ENCODE data around the gene ANO5.

GRCh38 chr11:22165759-22166513 lies 26.9 kb upstream of the ANO5 start:
- TF ChIP-seq, protein P1, sequence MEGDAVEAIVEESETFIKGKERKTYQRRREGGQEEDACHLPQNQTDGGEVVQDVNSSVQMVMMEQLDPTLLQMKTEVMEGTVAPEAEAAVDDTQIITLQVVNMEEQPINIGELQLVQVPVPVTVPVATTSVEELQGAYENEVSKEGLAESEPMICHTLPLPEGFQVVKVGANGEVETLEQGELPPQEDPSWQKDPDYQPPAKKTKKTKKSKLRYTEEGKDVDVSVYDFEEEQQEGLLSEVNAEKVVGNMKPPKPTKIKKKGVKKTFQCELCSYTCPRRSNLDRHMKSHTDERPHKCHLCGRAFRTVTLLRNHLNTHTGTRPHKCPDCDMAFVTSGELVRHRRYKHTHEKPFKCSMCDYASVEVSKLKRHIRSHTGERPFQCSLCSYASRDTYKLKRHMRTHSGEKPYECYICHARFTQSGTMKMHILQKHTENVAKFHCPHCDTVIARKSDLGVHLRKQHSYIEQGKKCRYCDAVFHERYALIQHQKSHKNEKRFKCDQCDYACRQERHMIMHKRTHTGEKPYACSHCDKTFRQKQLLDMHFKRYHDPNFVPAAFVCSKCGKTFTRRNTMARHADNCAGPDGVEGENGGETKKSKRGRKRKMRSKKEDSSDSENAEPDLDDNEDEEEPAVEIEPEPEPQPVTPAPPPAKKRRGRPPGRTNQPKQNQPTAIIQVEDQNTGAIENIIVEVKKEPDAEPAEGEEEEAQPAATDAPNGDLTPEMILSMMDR (IDR thresholded peaks at IDR 0.05; ENCODE audit: control extremely low read depth in 1 of 3, insufficient read depth in 1 of 3, low read depth in 1 of 3, low read length in 3 of 3): no peak
- no peak for TF ChIP-seq POLR2A (IDR thresholded peaks at IDR 0.05; ENCODE audit: control extremely low read depth in 1 of 2, low read depth in 2 of 2, low read length in 2 of 2)
- TF ChIP-seq USF2 (IDR thresholded peaks at IDR 0.05; ENCODE audit: low read length): no peak
- TF ChIP-seq YY1 (IDR thresholded peaks at IDR 0.05; ENCODE audit: low read depth, low read length): no peak
- TF ChIP-seq JUND (IDR thresholded peaks at IDR 0.05; ENCODE audit: low read length): no peak
- TF ChIP-seq CREB1 (IDR thresholded peaks at IDR 0.05): no peak
- no peak for TF ChIP-seq POLR2AphosphoS5 (IDR thresholded peaks at IDR 0.05; ENCODE audit: low read depth, low read length)
- TF ChIP-seq CEBPB (IDR thresholded peaks at IDR 0.05; ENCODE audit: low read depth, low read length): no peak
- TF ChIP-seq RAD21 (IDR thresholded peaks at IDR 0.05 in 1 of 2, conservative IDR thresholded peaks at IDR 0.05 in 1 of 2; ENCODE audit: low read depth in 2 of 2, low read length in 2 of 2): no peak
- no peak for TF ChIP-seq TEAD4 (IDR thresholded peaks at IDR 0.05; ENCODE audit: low read depth, low read length)
- TF ChIP-seq EP300 (IDR thresholded peaks at IDR 0.05; ENCODE audit: borderline replicate concordance in 1 of 2, low read depth in 2 of 2, low read length in 2 of 2): no peak
- no peak for TF ChIP-seq SIRT6 (IDR thresholded peaks at IDR 0.05; ENCODE audit: low read length)

Measured in H1 (cell line).